ENCODE data around the gene ARFRP1.

Gene ARFRP1, protein sequence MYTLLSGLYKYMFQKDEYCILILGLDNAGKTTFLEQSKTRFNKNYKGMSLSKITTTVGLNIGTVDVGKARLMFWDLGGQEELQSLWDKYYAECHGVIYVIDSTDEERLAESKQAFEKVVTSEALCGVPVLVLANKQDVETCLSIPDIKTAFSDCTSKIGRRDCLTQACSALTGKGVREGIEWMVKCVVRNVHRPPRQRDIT

DNA sequence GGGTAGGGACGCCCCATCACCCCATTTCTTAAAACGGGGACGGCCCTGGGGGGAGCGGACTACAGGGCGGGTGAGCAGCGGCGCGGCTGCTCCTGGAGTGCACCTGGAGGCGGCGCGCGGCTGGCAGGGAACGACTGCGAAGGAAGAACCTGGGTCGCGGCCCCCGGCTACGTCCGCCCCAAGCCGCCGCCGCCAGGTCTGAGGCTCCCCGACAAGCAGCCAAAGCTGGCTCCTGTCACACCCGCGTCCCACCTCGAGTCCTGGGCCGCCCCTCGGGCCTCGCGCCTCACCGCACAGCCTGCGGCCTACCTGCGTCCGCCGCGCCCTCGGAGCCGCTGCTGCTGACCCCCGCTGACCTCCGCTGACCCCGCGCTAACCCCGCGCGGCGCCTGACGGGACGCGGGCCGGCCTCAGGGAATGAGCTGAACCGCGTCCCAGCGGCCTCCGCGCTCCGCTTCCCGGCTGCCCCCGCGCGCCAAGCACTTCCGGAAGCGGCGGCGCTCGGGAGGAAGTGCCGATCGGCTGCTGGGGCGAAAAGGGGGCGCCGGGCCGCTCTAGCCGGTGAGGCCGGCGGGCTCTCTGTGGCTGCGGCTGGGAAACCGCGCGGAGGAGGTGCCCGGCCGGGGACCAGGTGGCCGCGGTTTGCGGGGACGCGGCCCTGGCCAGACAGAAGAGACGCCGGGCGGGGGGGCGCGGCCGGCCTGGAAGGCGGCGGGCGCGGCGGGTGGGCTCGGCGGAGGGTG is at the start of gene ARFRP1, which contains the start of gene ZGPAT:
ARFRP1 (minus strand) TSS at position 419 of the 743 bp plus-strand sequence. CDS start 885 bp downstream, outside the sequence.
ZGPAT (plus strand) TSS at position 482 of the 743 bp plus-strand sequence. CDS start 542 bp downstream, outside the sequence.
- peak; percentile 95 for DNase-seq (ENCODE audit: low spot score)

DNA sequence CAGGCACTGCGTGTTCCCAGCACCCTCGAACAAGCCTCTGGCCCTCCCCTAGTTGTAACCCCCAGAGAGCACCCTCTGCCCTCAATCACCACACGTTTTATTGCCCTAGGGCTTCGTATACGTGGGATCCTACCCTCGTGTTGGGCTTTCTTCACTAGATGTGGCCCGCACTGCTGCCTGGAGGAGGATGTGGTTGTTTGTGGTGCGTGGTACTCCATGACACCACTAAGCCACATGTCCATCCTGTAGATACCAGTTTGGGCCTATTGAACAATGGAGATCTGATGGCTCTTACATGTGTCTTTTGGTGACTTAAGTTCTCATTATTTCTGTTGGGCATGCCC is 48.8 kb upstream of the ARFRP1 start:
- DNase-seq (ENCODE audit: low spot score): no peak

DNA sequence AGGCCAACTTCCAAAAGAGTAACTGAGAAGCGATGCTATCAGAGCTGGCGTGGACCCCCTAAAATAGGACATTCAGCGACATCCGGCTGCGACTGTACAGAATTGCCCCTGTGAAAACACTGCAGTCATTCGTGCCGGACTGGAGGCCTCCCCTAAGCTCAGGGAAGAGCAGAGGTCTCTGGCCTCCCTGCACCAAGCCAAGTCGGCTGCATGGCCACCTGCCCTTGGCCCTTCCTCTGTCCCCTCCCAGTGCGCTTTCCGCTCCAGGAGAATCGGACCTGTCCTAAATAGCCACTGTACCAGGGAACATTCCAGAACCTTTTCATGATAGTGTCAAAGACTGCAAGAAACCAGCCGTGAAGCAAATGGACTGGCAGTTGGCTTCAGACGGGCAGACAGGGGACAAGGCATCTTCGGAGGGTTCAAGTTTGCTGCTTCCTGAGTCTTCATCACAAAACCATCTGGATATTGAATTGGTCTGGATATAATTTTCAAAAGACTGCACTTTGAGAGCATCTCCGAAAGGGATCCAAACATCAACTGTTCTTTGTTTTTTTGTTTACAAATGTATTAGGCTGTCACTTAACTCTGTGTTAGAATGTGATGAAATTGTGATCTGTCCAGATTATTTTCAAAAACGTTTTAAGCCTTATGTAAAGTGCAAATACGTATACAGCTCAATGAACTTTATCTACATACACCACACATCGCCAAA is 48.3 kb upstream of the ARFRP1 start:
- DNase-seq (ENCODE audit: low spot score): no peak

DNA sequence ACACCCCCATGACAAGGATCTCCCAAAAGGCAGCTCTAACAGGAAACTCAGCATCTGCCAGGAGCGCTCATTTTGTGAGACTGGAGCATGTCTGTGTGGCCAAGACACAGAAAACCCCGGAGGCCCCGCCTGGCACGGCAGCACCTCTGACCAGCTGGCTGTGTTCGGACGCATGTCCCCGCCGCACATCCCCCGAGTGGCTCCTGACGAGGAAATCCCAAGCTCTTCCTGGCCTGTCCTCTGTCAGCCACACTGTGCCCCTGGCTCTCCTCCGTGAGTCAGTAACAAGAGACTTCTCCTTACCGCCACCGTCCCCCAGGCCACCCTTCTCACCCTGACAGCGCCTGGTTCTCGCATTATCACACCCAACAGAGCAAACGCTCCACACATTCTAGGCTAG is 46.2 kb upstream of the ARFRP1 start:
- DNase-seq (ENCODE audit: low spot score): no peak

DNA sequence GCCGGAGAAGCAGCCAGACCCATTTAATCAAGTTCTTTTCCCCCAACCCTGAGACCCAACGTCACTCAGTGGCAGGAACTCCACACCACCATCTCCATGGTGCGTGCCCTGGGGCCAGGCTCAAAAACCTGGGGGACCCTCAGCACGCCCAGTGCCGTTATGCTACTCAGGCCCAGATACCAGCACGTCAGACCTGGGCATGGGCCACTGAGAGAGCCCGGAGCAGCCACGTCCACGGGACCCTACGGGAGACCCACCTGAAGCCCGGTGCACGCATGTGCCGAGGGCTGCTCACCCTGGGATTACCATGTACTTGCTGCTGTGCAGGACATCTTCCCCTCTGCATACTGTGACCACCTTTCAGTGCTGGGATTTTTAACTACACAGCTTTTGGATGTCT is 45.6 kb upstream of the ARFRP1 start:
- no peak for DNase-seq (ENCODE audit: low spot score)

DNA sequence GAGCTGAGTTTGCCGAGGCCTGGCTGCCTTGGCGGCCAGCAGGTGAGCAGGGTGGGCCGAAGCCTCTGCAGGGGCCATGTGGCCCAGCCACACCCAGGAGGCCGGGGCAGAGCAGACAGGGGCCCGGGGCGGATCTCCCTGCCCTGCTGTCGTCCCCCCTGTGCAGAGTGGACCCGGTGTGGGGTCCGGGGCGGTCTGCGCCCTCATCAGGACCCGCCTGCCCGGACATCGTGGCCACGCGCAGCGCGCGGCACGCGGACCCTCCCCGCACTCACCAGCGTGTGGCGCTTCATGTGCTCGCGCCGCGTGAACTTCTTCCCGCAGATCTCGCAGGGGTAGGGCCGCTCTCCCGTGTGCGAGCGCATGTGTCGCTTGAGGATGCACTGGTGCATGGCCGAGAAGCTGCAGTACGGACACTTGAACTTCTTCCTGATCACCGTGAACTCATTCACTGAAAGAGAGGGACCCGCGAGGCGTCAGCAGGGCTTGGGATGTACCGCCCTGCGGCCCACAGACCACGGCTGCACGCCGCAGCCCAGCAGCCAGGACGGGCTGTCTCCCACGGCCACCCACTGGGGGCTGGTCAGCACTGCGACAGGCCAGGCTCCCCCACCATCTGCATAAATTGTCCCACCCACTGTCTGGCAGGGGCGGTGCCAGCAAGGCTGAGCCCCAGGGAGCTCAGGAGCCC is 44.8 kb upstream of the ARFRP1 start:
- no peak for DNase-seq (ENCODE audit: low spot score)

DNA sequence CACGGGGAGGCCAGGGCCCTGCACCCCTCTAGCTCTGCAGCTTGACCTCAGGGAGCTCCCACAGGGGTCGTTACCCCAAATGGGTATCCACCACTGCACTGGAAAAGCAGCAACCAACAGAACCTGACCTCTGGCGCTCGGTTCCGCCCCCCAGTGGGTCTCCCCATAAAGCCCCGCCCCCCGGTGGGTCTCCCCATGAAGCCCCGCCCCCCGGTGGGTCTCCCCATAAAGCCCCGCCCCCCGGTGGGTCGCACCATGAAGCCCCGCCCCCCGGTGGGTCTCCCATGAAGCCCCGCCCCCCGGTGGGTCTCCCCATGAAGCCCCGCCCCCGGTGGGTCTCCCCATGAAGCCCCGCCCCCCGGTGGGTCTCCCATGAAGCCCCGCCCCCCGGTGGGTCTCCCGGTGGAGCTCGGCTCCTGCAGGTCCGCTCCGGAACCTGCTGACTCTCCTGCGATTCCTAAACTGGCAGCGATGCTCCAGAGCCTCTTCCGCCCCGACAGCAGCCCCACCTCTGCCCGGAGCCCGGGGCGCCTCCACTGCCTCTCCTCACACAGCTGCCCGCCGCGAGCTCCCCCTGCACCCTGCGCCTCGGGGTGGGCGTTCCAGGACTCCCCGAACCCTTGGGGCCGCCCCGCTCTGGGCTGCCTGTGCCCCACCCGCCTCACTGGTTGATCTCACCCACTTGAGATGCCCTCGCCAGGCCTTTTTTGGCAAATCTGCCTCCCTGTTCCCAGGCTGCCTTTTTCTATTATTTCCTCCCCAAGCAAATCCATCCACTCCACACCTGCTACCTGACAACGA is 43.9 kb upstream of the ARFRP1 start:
- no peak for DNase-seq (ENCODE audit: low spot score)

DNA sequence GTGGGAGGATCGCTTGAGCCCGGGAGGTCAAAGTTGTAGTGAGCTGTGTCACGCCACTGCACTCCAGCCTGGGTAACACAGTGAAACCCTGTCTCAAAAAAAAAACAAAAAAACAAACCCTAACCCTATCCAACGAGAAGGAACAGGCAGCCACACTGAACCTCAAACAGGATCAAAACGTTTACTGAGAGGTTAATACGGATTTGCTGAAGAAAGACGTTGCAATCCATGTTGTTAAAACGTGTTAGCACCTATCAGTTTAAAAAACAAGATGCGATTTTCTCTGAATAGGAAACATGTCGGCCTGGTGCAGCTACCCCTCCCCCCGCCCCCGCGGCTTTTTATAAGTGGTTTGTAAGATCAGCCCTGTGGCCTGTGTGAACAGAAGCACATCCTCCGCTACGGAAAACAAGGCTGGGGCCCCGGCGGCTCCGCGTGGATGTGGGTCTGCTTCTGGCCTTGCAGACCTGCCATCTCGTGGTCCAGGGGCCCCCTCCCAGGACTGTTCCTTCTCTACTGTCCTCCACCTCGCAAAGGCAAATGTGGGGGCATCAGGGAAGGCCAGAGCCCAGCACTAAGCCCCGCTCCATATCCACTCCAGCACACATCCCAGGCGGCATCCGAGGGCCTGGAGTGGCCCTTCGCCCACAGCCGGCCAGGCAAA is 43.2 kb upstream of the ARFRP1 start:
- no peak for DNase-seq (ENCODE audit: low spot score)

DNA sequence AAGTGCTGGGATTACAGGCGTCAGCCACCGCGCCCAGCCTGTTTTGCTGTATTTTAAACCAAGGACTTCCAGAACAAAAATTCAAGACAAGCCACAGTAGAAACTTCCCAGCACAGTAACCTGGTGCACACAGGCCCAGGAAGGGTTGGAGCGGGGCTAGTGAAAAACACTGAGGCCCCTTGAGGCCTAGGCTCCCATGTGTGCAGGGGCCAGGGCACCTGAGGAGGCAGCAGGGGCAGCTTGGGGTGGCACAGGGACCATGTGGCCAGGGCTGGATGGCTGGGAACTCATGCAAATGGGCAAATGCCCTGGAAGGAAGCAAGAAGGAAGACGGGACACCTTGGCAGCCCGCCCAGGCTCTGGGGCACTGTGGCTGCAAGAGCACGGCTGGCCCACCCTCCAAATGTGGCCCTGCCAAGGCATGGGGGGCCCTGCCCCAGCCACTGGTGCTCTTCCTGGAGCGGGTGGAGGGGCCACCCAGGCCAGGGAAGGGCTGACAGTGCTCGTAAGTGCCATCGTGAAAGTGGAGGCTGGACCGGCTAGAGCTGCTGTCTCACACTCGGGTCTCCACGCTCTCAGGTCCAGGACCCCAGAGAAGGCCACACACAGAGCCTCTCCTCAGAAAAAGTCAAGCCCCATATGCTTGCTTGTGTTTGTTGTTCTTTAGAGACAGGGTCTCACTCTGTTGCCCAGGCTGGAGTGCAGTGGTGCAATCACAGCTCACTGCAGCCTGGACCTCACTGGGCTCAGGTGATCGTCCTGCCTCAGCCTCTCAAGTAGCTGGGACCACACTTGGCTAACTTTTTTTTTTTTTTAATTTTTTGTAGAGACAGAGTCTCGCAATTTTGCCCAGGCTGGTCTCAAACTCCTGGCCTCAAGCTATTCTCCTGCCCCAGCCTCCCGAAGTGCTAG is 42.1 kb upstream of the ARFRP1 start:
- DNase-seq (ENCODE audit: low spot score): no peak

DNA sequence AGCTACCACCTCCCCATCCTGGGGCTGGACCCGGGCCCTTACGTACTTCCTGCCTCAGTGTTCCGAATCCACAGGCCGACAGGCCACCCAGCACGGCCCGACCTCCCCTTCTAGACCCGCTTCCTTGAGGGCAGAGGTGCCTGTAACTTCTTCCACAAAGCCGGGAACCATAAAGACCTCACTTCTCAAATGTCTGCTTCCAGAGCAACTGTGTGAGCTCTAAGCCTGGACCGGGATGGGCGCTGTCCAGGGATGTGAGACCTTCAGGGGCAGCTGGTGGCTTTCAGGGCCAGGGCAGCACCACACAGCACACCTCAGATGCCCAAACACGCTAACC is 41.1 kb upstream of the ARFRP1 start:
- DNase-seq (ENCODE audit: low spot score): no peak

DNA sequence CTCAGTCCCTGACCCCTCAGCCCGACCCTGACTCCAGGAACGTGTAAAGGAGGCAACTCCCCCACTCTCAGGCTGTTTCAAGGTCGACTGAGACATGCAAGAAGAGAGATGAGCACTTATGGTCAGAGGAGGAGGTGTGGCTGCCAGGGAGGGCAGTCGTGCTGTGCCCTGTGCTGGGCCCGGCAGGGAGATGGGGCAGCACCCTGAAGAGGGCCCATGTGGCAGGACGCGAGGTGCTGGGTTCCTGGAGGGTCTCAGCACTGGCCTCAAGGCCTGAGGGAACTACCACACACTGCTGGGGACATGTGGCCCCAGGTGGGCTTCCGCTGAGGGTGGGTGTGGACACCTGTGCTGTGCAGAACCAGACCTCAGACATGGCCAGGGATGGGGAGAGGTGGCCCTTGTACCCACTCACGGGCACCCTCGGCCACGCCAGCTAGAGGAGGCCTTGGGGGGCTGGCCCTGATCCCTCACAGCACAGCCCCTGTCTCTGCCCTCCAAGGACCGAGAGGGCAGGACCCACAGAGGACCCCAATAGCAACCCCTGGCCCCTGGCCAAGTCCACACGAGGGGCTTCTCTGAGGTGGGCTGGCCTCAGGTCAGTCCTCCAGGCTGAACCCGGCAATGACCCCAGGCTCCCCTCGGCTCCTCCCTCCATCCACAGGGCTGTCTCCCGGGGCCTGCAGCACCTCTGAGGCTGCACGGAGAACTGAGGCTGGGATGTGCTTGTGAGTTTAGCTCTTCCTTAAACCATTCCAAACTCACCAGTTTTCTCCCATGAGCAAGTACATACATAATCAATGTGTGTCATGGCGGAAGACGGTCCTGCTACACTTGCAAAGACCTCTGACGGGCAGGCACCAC is 40.5 kb upstream of the ARFRP1 start:
- no peak for DNase-seq (ENCODE audit: low spot score)

DNA sequence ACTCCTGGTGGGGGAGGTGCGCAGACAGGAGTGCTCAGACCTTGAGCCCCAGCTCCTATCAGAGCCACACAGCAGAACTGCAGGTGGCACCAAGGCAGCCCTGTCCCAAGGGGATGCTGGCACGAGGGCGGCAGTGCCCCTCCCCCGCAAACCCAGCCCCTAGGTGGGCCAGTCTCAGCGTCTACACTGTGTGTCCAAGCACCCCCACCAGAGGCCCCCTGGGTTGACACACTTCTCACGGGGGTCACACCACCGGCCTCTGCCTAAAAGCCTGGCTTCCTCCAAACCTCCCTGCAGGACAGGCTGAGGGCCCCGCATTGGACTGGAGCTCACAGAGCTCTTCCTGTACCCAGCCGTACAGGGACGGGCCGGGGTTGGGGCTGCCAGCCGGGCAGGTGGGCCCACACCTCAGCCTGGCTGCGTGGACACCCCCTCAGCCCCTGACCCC is 39.9 kb upstream of the ARFRP1 start:
- no peak for DNase-seq (ENCODE audit: low spot score)

DNA sequence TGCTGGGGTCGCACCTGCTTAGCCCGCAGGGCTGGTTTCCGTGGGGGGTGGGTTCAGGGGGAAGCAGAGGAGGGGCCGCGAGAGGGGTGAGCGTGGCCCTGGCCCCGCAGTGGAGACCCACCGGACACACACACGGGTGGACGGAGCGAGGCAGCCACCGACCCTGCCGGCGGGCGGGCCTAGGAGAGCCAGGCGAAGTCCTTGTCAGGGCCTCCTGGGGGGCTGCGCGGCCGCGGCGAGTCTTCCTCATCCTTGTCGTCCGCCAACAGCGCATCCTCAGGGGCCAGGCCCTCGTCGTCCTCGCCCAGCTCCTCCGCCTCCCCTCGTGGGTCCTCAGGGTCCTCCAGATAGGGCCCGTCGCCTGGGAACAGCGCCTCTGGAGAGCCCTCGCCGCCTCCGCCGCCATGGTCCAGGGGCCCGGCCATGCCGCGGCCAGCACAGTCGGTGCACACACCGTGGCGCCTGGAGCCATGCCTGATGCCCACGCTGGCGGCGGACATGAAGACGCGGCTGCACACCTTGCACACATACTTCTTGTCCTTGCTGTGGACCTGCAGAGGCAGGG is 39.1 kb upstream of the ARFRP1 start:
- DNase-seq (ENCODE audit: low spot score): no peak

DNA sequence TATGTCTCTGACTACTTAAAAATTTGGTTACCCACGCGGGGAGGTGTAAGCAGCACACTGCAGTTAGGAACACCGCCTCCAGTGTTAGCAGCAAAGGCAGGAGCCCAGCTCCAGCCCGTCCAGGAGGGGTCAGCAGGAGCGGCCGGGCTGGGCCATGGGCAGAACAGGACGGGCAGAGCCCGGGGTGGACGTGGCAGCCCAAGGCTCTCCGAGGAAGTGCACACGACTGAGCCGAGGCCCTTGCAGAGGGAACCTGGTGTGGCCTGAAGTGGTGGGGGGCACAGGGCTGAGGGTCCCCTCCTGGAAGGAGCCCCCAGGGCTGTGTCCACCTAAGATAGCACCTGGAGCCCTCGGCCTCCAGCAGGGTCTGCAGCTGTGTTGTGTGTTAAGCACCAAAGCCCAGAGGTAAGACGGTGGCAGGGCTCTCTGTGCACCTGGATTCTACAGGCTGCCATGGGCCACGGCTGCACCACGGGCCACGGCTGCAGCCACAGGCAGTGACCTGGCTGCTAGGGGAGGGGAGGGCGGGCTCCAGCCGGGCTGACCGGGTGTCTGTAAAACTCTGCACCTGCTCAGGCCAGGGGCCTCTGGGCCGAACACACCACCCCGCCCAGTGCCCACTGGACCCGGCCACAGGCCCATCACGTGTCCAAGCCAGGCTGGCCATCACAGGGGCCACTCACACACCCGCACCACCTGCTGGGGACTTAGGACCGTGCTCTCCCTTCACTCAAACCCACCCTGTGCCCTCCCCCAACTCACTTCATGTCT is 38.4 kb upstream of the ARFRP1 start:
- no peak for DNase-seq (ENCODE audit: low spot score)

DNA sequence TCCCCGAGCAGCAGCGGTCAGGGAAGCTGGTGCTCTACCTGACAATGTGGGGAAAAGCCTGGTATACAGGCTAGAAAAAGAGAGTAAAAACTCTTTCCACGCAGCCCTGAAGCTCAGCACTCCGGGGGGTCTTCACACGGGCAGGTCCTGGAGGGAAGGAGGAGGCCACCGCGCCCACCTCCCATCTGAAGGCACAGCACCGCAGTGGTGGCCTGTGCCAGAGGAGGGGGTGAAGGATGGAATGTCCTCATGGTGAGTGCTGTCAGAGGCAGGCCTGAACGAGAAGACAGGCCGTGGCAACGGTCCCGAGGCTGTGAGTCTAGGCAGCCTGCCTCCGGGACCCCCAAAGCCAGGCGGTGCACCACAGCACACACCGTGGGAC is 37.6 kb upstream of the ARFRP1 start:
- no peak for DNase-seq (ENCODE audit: low spot score)

DNA sequence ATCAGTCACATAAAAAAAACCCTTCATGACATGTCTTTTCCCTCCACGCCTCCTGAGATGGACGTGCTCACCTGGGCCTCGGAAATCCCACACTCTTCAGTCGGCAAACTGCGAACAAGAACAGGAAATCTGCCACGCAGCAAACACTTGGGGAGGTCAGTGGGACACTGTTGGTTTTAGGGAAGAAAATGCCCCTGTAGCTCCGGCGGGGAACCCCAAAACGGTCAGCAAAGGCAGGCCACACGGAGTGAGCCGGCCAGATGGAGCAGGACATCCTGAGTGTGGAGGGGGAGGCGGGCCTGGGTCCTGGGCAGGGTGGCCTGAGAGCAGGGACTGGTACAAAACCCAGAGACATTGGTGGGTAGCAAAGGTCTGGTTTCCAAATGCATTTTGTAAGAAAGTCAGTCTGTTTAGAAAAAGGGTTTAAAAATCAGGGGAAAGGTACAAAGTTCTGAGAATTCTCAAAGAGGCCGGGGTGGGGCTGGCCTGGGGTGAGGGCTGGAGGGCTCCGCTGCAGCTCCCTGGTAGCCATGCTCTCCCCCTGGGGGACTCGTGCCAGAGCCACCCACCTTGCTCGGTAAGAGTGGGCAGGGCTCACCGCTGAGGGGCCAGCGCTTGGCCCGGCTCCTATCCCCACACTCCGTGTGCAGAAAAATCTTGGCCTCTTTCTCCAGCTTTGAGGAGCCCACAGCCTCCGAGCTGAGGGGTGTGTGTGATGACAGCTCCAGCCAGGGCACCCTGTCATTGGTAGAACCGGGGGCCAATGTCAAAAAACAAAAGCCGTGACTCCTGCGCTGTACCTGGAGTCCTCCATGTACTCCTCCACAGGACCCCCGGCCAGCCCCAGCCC is 37.0 kb upstream of the ARFRP1 start:
- peak; percentile 5 for DNase-seq (ENCODE audit: low spot score)

DNA sequence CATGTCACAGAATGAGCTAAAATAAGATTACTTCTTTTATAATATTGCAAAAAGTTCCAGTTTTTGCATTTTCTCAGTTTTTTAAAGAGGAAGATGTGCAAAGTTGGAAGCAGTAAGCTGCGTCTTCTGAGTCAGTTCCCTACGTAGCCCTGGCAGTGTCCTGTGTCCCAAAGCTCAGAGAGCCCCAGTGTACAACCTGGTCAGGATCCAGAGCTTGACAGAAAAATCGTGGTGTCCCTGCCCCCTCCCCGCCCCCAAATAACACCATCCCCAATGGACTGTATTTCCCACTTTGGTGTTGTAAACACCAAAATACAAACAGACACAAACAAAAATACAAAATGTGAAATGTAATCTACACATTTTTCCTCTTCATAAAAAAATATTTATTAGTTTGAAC is 36.4 kb upstream of the ARFRP1 start:
- no peak for DNase-seq (ENCODE audit: low spot score)
